Endothelial cell of umbilical vein (primary cell): Measurements from ENCODE around the gene MTSS2. TPM values are rescaled to one million over a fixed set of nuclear protein-coding genes. Genes with fewer than 3 reads are reported as not detected.

Experiments used
- BruUV-seq: library from RNA; stranded (reverse); fragments of 400-500 nt; replicated peaks from 2 replicates; lab custom pipeline; 2021; lab: Mats Ljungman, UMichigan
- CTCF ChIA-PET: fragments of 300-600, 350-600 bp; sonication (Branson Sonifier 250); formaldehyde crosslinking; loops from one replicate; lab custom pipeline; 2021; ENCODE audit warnings: antibody characterized with exemption, inconsistent platforms; lab: Charles Lee
- POLR2A ChIA-PET: fragments of 300-600, 350-600 bp; sonication (Branson Sonifier 250); formaldehyde crosslinking; loops from one replicate; lab custom pipeline; 2021; ENCODE audit warnings: antibody characterized with exemption, inconsistent platforms; lab: Charles Lee
- DNase-seq: peaks from one replicate; pipeline ENCODE4 v3.0.0-alpha.2; 2011; ENCODE audit warnings: low read depth, low spot score
- FAIRE-seq: peaks from 2 replicates; lab custom pipeline; 2011; peaks lifted over from hg19 to GRCh38; lab: Jason Lieb, UNC
- H2AFZ ChIP-seq: 2 replicates; pipeline ENCODE4 v1.6.0; 2012; ENCODE audit warnings: low read depth, low read length, control low read depth, inconsistent platforms
- H3K27ac ChIP-seq: 2 replicates; pipeline ENCODE4 v1.5.1; 2011; ENCODE audit warnings: low read depth, mild to moderate bottlenecking, control low read depth, low read length, moderate library complexity; ENCODE audit not compliant: insufficient read depth
- H3K27me3 ChIP-seq, 2 experiments: 2 replicates each; pipeline versions ENCODE4 v1.6.0 to v1.6.1; 2011; ENCODE audit warnings: low read length in 2 of 2, mixed read lengths in 1 of 2; ENCODE audit not compliant: control insufficient read depth in 2 of 2, insufficient read depth in 2 of 2
- H3K36me3 ChIP-seq, 2 experiments: 2 replicates in 1 of 2; 3 replicates in 1 of 2; pipeline ENCODE4 v1.5.1; 2011; ENCODE audit warnings: low read length in 2 of 2, mild to moderate bottlenecking in 1 of 2, moderate library complexity in 1 of 2; ENCODE audit not compliant: control insufficient read depth in 2 of 2, insufficient read depth in 2 of 2; ENCODE audit errors: extremely low read depth in 1 of 2
- H3K4me1 ChIP-seq: 3 replicates; pipeline ENCODE4 v1.5.1; 2011; ENCODE audit warnings: mild to moderate bottlenecking, low read length; ENCODE audit not compliant: control insufficient read depth, insufficient read depth; ENCODE audit errors: extremely low read depth
- H3K4me2 ChIP-seq: 2 replicates; pipeline ENCODE4 v1.6.1; 2011; ENCODE audit warnings: low read length, control low read depth, mixed read lengths; ENCODE audit not compliant: insufficient read depth
- H3K4me3 ChIP-seq, 3 experiments: fragments of 200-600 bp in 1 of 3; sonication (generic), shearing (Covaris generic) in 1 of 3; replicated peaks in 1 of 3; 2 replicates each; pipeline ENCODE4 v1.5.1; 2011 to 2016; ENCODE audit warnings: control low read depth in 3 of 3, low read length in 3 of 3, mild to moderate bottlenecking in 2 of 3, inconsistent platforms in 1 of 3, low read depth in 1 of 3, moderate library complexity in 1 of 3; ENCODE audit not compliant: insufficient read depth in 1 of 3
- H3K79me2 ChIP-seq: 2 replicates; pipeline ENCODE4 v1.6.0; 2012; ENCODE audit warnings: low read length, inconsistent platforms; ENCODE audit not compliant: control insufficient read depth, insufficient read depth
- H3K9ac ChIP-seq: replicated peaks from 2 replicates; pipeline ENCODE3; 2011; ENCODE audit warnings: low read length, control low read depth; ENCODE audit not compliant: insufficient read depth; ENCODE audit errors: extremely low read depth
- H3K9me1 ChIP-seq: replicated peaks from 3 replicates; pipeline ENCODE4 v1.6.0; 2011; ENCODE audit warnings: mild to moderate bottlenecking, low read length; ENCODE audit not compliant: control insufficient read depth, insufficient read depth; ENCODE audit errors: extremely low read depth
- H3K9me3 ChIP-seq: replicated peaks from 2 replicates; pipeline ENCODE4 v1.5.1; 2012; ENCODE audit warnings: low read length, inconsistent platforms; ENCODE audit not compliant: control insufficient read depth, insufficient read depth
- H4K20me1 ChIP-seq: replicated peaks from 2 replicates; pipeline ENCODE3; 2011; ENCODE audit warnings: mild to moderate bottlenecking, low read length; ENCODE audit not compliant: control insufficient read depth, insufficient read depth; ENCODE audit errors: extremely low read depth
- EZH2 ChIP-seq: IDR thresholded peaks from 2 replicates; pipeline ENCODE4 v1.6.1; 2012; ENCODE audit warnings: borderline replicate concordance, low read depth, mild to moderate bottlenecking, moderate library complexity, low read length, inconsistent platforms; ENCODE audit not compliant: severe bottlenecking
- FOS ChIP-seq: IDR thresholded peaks from 2 replicates; pipeline ENCODE4 v1.6.1; 2011; ENCODE audit warnings: mild to moderate bottlenecking, low read length, moderate library complexity, borderline replicate concordance; ENCODE audit not compliant: insufficient read depth
- GATA2 ChIP-seq: IDR thresholded peaks from 2 replicates; pipeline ENCODE4 v1.7.0; 2011; ENCODE audit warnings: low read depth, mild to moderate bottlenecking, moderate library complexity, mixed read lengths, low read length; ENCODE audit not compliant: insufficient read length, insufficient read depth
- JUN ChIP-seq: IDR thresholded peaks from 2 replicates; pipeline ENCODE4 v1.6.1; 2011; ENCODE audit warnings: borderline replicate concordance, low read depth; ENCODE audit not compliant: insufficient read length, insufficient read depth
- MYC ChIP-seq: IDR thresholded peaks from one replicate; pipeline ENCODE4 v1.6.1; 2011; ENCODE audit warnings: mild to moderate bottlenecking, low read depth, low read length
- POLR2A ChIP-seq: IDR thresholded peaks from 2 replicates; pipeline ENCODE4 v1.6.1; 2012; ENCODE audit warnings: low read depth, mild to moderate bottlenecking, control low read depth, low read length
- POLR2AphosphoS5 ChIP-seq: IDR thresholded peaks from 2 replicates; pipeline ENCODE4 v1.6.1; 2012; ENCODE audit warnings: low read depth, mild to moderate bottlenecking, control low read depth, low read length, moderate library complexity; ENCODE audit not compliant: insufficient read depth
- dilution Hi-C: fragments of 300-500 bp; cut with MboI; formaldehyde crosslinking; loops from one replicate; pipeline ENCODE4 v1.15.0; 2019; ENCODE audit warnings: low sequenced_read_pairs; ENCODE audit not compliant: extremely low pct_ligation_motif_present
- intact Hi-C: fragments of 100-400 bp; cut with micrococcal nuclease; formaldehyde crosslinking; loops from one replicate; pipeline ENCODE4 v1.10.0; 2022
- polyA plus RNA-seq, 4 experiments: library from polyadenylated mRNA; depleted of rRNA in 3 of 4; stranded (reverse) in 3 of 4; unstranded in 1 of 4; fragments of >200 nt; gene quantifications; 2 replicates each; pipeline versions ENCODE4 v1.2.1 to v1.2.3, GENCODE V29; 2011 to 2012; ENCODE audit warnings: missing spikeins in 1 of 4
- total RNA-seq: library from RNA; stranded (reverse); gene quantifications from 2 replicates; pipeline ENCODE4 v1.2.3, GENCODE V29; 2021
- TF ChIP-seq, protein P1 (sequence below): IDR thresholded peaks from 2 replicates; pipeline ENCODE4 v1.6.1; 2011; ENCODE audit not compliant: insufficient read depth, insufficient read length
- TF ChIP-seq, protein P2 (sequence below), 2 donors: IDR thresholded peaks; 1 replicate in 1 of 2; 2 replicates in 1 of 2; pipeline ENCODE4 v1.5.1; 2011; ENCODE audit warnings: low read length in 2 of 2, mild to moderate bottlenecking in 2 of 2, moderate library complexity in 2 of 2, control low read depth in 1 of 2, inconsistent platforms in 1 of 2, low read depth in 1 of 2; ENCODE audit not compliant: insufficient read depth in 1 of 2; ENCODE audit errors: extremely low read depth in 1 of 2

MTSS2 gene
- total and polyA plus RNA-seq, 2 donors (not counting 3 experiments of a cell fraction or from before 2014, with no cell fraction given), result 38.4 to 42.3 TPM

DNA sequence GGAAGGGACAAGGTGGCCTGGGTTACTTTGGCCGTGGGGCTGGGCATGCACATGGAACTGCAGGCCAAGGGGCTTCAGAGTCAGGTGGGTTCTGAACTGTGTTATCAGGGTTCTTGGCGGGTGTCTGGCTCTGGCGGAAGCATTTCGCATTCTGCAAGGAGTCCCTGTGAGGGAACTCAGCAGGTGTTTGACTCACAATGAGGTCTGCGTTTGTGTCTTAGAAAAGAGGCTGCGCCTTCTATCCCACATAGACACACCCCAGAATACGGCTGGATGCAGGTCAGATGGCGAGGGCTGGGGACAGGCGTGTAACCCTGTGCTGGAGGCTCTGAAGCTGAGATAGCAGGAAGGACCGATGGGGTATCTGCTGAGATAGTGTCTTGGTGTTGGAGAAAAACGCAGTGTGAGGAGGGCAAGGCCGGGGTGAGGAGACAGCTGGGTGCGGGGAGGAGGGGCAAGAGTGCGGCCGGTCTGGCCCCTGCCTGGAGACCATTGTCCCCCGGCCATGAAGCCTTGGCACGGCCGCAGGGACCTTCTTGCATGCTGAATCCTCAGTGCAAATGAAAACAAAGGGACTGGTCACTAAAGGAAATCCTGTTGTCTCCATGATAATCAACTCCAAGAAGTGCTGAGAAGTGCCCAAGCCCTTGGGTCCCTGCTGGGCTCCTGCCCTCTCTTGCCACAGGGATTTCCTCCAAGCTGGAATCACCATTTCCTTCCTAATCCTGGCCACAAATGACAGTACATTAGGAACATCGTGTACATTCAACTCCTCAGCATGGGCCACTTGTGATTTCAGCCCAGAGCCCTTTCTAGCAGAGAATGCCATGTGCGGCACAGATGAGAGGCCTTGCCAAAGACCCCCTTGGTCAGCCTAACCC is 22.8 kb upstream of the MTSS2 start:
- Histone ChIP-seq H3K4me1 (peaks cover 38% of the 10 kb centered on the region), H3K27me3 (no peaks in the 10 kb centered on the region), H3K9me1 (no peaks in the 10 kb centered on the region), H3K79me2 (no peaks in the 10 kb centered on the region), H3K4me2 (no peak overlapping the region), H3K9ac (no peak overlapping the region), H3K9me3 (no peaks in the 10 kb centered on the region), H2AFZ (no peak overlapping the region), H3K27ac (no peak overlapping the region), H3K36me3 (no peaks in the 10 kb centered on the region), H4K20me1 (no peaks in the 10 kb centered on the region), H3K4me3 (no peak overlapping the region)
- dilution Hi-C loops (no loop called here), intact Hi-C loops (no loop called here)
- CTCF ChIA-PET, result interaction anchor here (1.1 to 1.8 kb wide), 4 partner anchors 11 to 30 kb away, joined by 4 to 8 read pairs (median 4); no protein-coding TSS in a partner anchor
- POLR2A ChIA-PET, result no interaction called here
- DNase-seq, result peak; percentile 13
- no TSS peak for BruUV-seq
- TF ChIP-seq POLR2AphosphoS5 (peak; percentile 34), FOS (no peak)
- FAIRE-seq, result peak; percentile 82

DNA sequence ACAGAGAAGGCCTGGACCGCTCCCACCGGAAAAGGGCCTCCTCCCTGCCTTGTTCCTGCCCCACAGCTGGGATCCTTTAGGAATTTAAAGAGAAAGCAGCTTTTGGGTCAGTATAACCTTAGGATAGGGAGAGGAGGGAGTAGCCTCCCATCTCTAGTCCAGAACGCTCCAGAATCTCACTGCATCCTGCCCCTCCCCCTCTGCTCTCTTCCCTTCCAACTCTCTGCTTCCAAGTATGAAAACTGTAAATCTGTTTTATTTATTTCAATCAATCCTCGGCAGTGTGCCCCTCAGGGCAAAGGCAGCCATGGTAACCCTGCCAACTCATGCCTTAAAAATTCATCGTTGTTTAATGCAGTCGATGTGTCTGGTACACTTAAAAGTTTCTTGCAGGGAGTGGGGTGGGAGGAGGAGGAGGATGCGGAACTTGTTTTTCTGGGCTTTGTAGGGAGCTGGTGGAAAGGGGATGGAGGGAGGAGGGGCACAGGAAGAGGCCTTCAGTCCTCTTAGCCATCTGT is 21.2 kb upstream of the MTSS2 start:
- dilution Hi-C loops (no loop called here), intact Hi-C loops (loop anchor here (2.0 kb wide), 1 partner anchor 18 kb away; no protein-coding TSS in a partner anchor)
- ChIA-PET POLR2A (no interaction called here), CTCF (interaction anchor here (0.7 to 1.5 kb wide), 4 partner anchors 12 to 64 kb away, joined by 3 to 8 read pairs (median 4); no protein-coding TSS in a partner anchor)
- no peaks in the 10 kb centered on the region for H3K36me3 ChIP-seq
- no peaks in the 10 kb centered on the region for H3K9me1 ChIP-seq
- peak overlapping the region; percentile 26 for H3K9ac ChIP-seq
- peak overlapping the region; percentile 41 for H3K4me2 ChIP-seq
- BruUV-seq, result no TSS peak
- no peaks in the 10 kb centered on the region for H3K79me2 ChIP-seq
- no peak overlapping the region for H3K4me3 ChIP-seq
- H3K27ac ChIP-seq, result peak overlapping the region; percentile 44
- H2AFZ ChIP-seq, result peak overlapping the region; percentile 24
- FAIRE-seq (peak; percentile 75), DNase-seq (peak; percentile 76)
- H3K4me1 ChIP-seq, result peaks cover 38% of the 10 kb centered on the region
- no peaks in the 10 kb centered on the region for H4K20me1 ChIP-seq
- no peaks in the 10 kb centered on the region for H3K27me3 ChIP-seq
- H3K9me3 ChIP-seq, result no peaks in the 10 kb centered on the region
- no peak for TF ChIP-seq MYC
- no peak for TF ChIP-seq GATA2
- no peak for TF ChIP-seq POLR2AphosphoS5
- TF ChIP-seq, protein P1, sequence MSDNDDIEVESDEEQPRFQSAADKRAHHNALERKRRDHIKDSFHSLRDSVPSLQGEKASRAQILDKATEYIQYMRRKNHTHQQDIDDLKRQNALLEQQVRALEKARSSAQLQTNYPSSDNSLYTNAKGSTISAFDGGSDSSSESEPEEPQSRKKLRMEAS, result no peak
- no peak for TF ChIP-seq POLR2A
- TF ChIP-seq, protein P2, sequence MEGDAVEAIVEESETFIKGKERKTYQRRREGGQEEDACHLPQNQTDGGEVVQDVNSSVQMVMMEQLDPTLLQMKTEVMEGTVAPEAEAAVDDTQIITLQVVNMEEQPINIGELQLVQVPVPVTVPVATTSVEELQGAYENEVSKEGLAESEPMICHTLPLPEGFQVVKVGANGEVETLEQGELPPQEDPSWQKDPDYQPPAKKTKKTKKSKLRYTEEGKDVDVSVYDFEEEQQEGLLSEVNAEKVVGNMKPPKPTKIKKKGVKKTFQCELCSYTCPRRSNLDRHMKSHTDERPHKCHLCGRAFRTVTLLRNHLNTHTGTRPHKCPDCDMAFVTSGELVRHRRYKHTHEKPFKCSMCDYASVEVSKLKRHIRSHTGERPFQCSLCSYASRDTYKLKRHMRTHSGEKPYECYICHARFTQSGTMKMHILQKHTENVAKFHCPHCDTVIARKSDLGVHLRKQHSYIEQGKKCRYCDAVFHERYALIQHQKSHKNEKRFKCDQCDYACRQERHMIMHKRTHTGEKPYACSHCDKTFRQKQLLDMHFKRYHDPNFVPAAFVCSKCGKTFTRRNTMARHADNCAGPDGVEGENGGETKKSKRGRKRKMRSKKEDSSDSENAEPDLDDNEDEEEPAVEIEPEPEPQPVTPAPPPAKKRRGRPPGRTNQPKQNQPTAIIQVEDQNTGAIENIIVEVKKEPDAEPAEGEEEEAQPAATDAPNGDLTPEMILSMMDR (IDR thresholded peaks at IDR 0.05; ENCODE audit: extremely low read depth in 1 of 2, insufficient read depth in 1 of 2, low read depth in 1 of 2, low read length in 2 of 2), result no peak
- TF ChIP-seq EZH2, result no peak
- TF ChIP-seq FOS, result no peak
- no peak for TF ChIP-seq JUN
